ENCODE data around the gene ADM.

The ADM gene

GRCh38 chr11:10329935-10330334 is 25.1 kb downstream of the ADM start:
- DNase-seq (ENCODE audit: low read depth), result peak; percentile 97
- H3K4me3 ChIP-seq (ENCODE audit: control insufficient read depth, low read depth, low read length), result no peak overlapping the region
- TF ChIP-seq CTCF (conservative IDR thresholded peaks at IDR 0.05; ENCODE audit: control insufficient read depth, insufficient read depth, low read depth, low read length), result no peak

GRCh38 chr11:10331548-10332289 is 26.8 kb downstream of the ADM start:
- no peak overlapping the region for H3K4me3 ChIP-seq (ENCODE audit: control insufficient read depth, low read depth, low read length)
- TF ChIP-seq CTCF (conservative IDR thresholded peaks at IDR 0.05; ENCODE audit: control insufficient read depth, insufficient read depth, low read depth, low read length), result no peak
- DNase-seq (ENCODE audit: low read depth), result no peak

GRCh38 chr11:10333490-10333889 is 28.6 kb downstream of the ADM start:
- TF ChIP-seq CTCF (conservative IDR thresholded peaks at IDR 0.05; ENCODE audit: control insufficient read depth, insufficient read depth, low read depth, low read length), result no peak
- DNase-seq (ENCODE audit: low read depth), result no peak
- no peak overlapping the region for H3K4me3 ChIP-seq (ENCODE audit: control insufficient read depth, low read depth, low read length)

GRCh38 chr11:10338287-10338686 is 33.4 kb downstream of the ADM start:
- TF ChIP-seq CTCF (conservative IDR thresholded peaks at IDR 0.05; ENCODE audit: control insufficient read depth, insufficient read depth, low read depth, low read length), result no peak
- no peak for DNase-seq (ENCODE audit: low read depth)
- no peak overlapping the region for H3K4me3 ChIP-seq (ENCODE audit: control insufficient read depth, low read depth, low read length)

- peak; percentile 81 for DNase-seq (ENCODE audit: low read depth)
- no peak for TF ChIP-seq CTCF (conservative IDR thresholded peaks at IDR 0.05; ENCODE audit: control insufficient read depth, insufficient read depth, low read depth, low read length)
- H3K4me3 ChIP-seq (ENCODE audit: control insufficient read depth, low read depth, low read length), result no peak overlapping the region
Measured at GRCh38 chr11:10348650-10349280, 43.9 kb downstream of the ADM start.

GRCh38 chr11:10349281-10349665 is 44.4 kb downstream of the ADM start:
- DNase-seq (ENCODE audit: low read depth), result no peak
- H3K4me3 ChIP-seq (ENCODE audit: control insufficient read depth, low read depth, low read length), result no peak overlapping the region
- no peak for TF ChIP-seq CTCF (conservative IDR thresholded peaks at IDR 0.05; ENCODE audit: control insufficient read depth, insufficient read depth, low read depth, low read length)
